Tibial nerve (tissue), 4 donors: ENCODE measurements around the gene MGP. TPM values are rescaled to one million over a fixed set of nuclear protein-coding genes. Genes with fewer than 3 reads are reported as not detected.

ENCODE experiments used
- DNase-seq, 2 donors: peaks; one replicate each; pipeline ENCODE4 v3.0.0-alpha.2; 2019; ENCODE audit warnings: low spot score in 2 of 2
- H3K27ac ChIP-seq, 4 donors: fragments of 200-600 bp; sonication (generic) in 3 of 4; one replicate each; pipeline ENCODE4 v1.5.1; 2017 to 2019; ENCODE audit warnings: mild to moderate bottlenecking in 1 of 4
- H3K27me3 ChIP-seq, 2 donors: fragments of 200-600 bp; sonication (generic) in 1 of 2; one replicate each; pipeline versions ENCODE4 v1.5.1 to v1.6.0; 2017 to 2019
- H3K36me3 ChIP-seq, 3 donors: fragments of 200-600 bp; sonication (generic); one replicate each; pipeline ENCODE4 v1.5.1; 2018 to 2019
- H3K4me1 ChIP-seq, 4 donors: fragments of 200-600 bp; sonication (generic) in 3 of 4; one replicate each; pipeline ENCODE4 v1.5.1; 2017 to 2019
- H3K4me3 ChIP-seq, 4 donors: fragments of 200-600 bp; sonication (generic) in 3 of 4; one replicate each; pipeline ENCODE4 v1.5.1; 2017 to 2019; ENCODE audit warnings: mild to moderate bottlenecking in 1 of 4, moderate library complexity in 1 of 4
- H3K9me3 ChIP-seq, 4 donors: fragments of 200-600 bp; sonication (generic) in 3 of 4; one replicate each; pipeline ENCODE4 v1.5.1; 2017 to 2019
- CTCF ChIP-seq, 5 experiments: fragments of 200-600 bp in 3 of 5; fragments of 450-650 bp in 2 of 5; sonication (generic) in 3 of 5; IDR thresholded peaks; one replicate each; pipeline ENCODE4 v1.5.1; 2016 to 2019; ENCODE audit warnings: antibody characterized with exemption in 5 of 5, mild to moderate bottlenecking in 3 of 5, moderate library complexity in 2 of 5
- EP300 ChIP-seq, 2 donors: sonication (generic); formaldehyde crosslinking; IDR thresholded peaks; one replicate each; pipeline ENCODE4 v1.6.1; 2017; ENCODE audit warnings: antibody characterized with exemption in 2 of 2, mild to moderate bottlenecking in 1 of 2
- POLR2A ChIP-seq, 2 donors: fragments of 450-650 bp; IDR thresholded peaks; one replicate each; pipeline ENCODE4 v1.6.1; 2017; ENCODE audit warnings: antibody characterized with exemption in 2 of 2, mild to moderate bottlenecking in 2 of 2, moderate library complexity in 2 of 2
- WGBS, 2 donors: methylation state at CpG; one replicate each; pipeline ENCODE4 v1.1.5; 2018; 5-methylcytosine and 5-hydroxymethylcytosine counted together
- total RNA-seq, 4 donors: library from RNA; depleted of rRNA; stranded (reverse); fragments of >200 nt; gene quantifications; one replicate each; pipeline ENCODE4 v1.1.0, GENCODE V29; 2016

The MGP gene
- total RNA-seq, 4 donors from 2014 or later, result 187 to 759 (median 492) TPM

- no peak overlapping the region for H3K4me3 ChIP-seq
- H3K9me3 ChIP-seq, result no peaks in the 10 kb centered on the region
- H3K27ac ChIP-seq, result peak overlapping the region; percentile 17 to 75 (median 58)
- H3K27me3 ChIP-seq, result no peaks in the 10 kb centered on the region
- peak in 1 of 2 donors; percentile 53 for DNase-seq
- H3K4me1 ChIP-seq, result peaks cover 0 to 53% (median 20%) of the 10 kb centered on the region in 4 donors
- H3K36me3 ChIP-seq, result no peaks in the 10 kb centered on the region
- 24 to 30% methylated on average over 3 of the region's 3 CpGs for WGBS, 2 donors
- TF ChIP-seq POLR2A (IDR thresholded peaks at IDR 0.05) (peak in 1 of 2 donors; percentile 14), CTCF (IDR thresholded peaks at IDR 0.05) (no peak), EP300 (IDR thresholded peaks at IDR 0.05) (peak; percentile 62 to 84)
Measured at GRCh38 chr12:14841761-14842160, 43.9 kb downstream of the MGP start.

- peaks cover 0 to 46% (median 18%) of the 10 kb centered on the region in 4 donors for H3K4me1 ChIP-seq
- no peaks in the 10 kb centered on the region for H3K27me3 ChIP-seq
- peak overlapping the region in 3 of 4 donors; percentile 5 to 74 (median 41) for H3K27ac ChIP-seq
- no peak for DNase-seq
- no peak for TF ChIP-seq CTCF (IDR thresholded peaks at IDR 0.05)
- TF ChIP-seq EP300 (IDR thresholded peaks at IDR 0.05), result no peak
- no peak for TF ChIP-seq POLR2A (IDR thresholded peaks at IDR 0.05)
- no peaks in the 10 kb centered on the region for H3K36me3 ChIP-seq
- no peaks in the 10 kb centered on the region for H3K9me3 ChIP-seq
- 87 to 88% methylated on average over 4 of the region's 4 CpGs for WGBS, 2 donors
- no peak overlapping the region for H3K4me3 ChIP-seq
Measured at GRCh38 chr12:14840616-14841015, 45.0 kb downstream of the MGP start.

- 94 to 97% methylated on average over 1 of the region's 1 CpG for WGBS, 2 donors
- H3K4me3 ChIP-seq, result no peak overlapping the region
- no peak overlapping the region for H3K27ac ChIP-seq
- H3K9me3 ChIP-seq, result no peaks in the 10 kb centered on the region
- no peaks in the 10 kb centered on the region for H3K27me3 ChIP-seq
- no peak for TF ChIP-seq EP300 (IDR thresholded peaks at IDR 0.05)
- no peak for TF ChIP-seq POLR2A (IDR thresholded peaks at IDR 0.05)
- TF ChIP-seq CTCF (IDR thresholded peaks at IDR 0.05), result no peak
- H3K36me3 ChIP-seq, result no peaks in the 10 kb centered on the region
- no peak for DNase-seq
- peaks cover 0 to 50% (median 24%) of the 10 kb centered on the region in 4 donors for H3K4me1 ChIP-seq
Measured at GRCh38 chr12:14839262-14839661, 46.4 kb downstream of the MGP start.

- DNase-seq, result no peak
- H3K27me3 ChIP-seq, result no peaks in the 10 kb centered on the region
- H3K4me3 ChIP-seq, result no peak overlapping the region
- H3K27ac ChIP-seq, result peak overlapping the region in 2 of 4 donors; percentile 75 to 76
- H3K4me1 ChIP-seq, result peaks cover 0 to 34% (median 11%) of the 10 kb centered on the region in 4 donors
- 52 to 56% methylated on average over 7 of the region's 7 CpGs for WGBS, 2 donors
- TF ChIP-seq CTCF (IDR thresholded peaks at IDR 0.05) (no peak), EP300 (IDR thresholded peaks at IDR 0.05) (no peak), POLR2A (IDR thresholded peaks at IDR 0.05) (no peak)
- no peaks in the 10 kb centered on the region for H3K9me3 ChIP-seq
- H3K36me3 ChIP-seq, result no peaks in the 10 kb centered on the region
Measured at GRCh38 chr12:14836336-14837210, 49.1 kb downstream of the MGP start.

- Histone ChIP-seq H3K4me3 (no peak overlapping the region), H3K4me1 (peaks cover 0 to 23% (median 8%) of the 10 kb centered on the region in 4 donors), H3K27ac (peak overlapping the region in 2 of 4 donors; percentile 75 to 76), H3K36me3 (no peaks in the 10 kb centered on the region), H3K9me3 (no peaks in the 10 kb centered on the region), H3K27me3 (no peaks in the 10 kb centered on the region)
- no peak for TF ChIP-seq CTCF (IDR thresholded peaks at IDR 0.05)
- TF ChIP-seq EP300 (IDR thresholded peaks at IDR 0.05), result no peak
- TF ChIP-seq POLR2A (IDR thresholded peaks at IDR 0.05), result no peak
- DNase-seq, result no peak
Measured at GRCh38 chr12:14834509-14834908, 51.1 kb downstream of the MGP start.
